H1 (cell line): ENCODE measurements around the gene SLC44A5. TPM values are rescaled to one million over a fixed set of nuclear protein-coding genes. Genes with fewer than 3 reads are reported as not detected.
"Not testable (repeated sequence)": the region's sequence is repeated elsewhere in the genome, so short reads cannot be mapped to it uniquely, and the experiment has no call there.

Experiments
- CTCF ChIA-PET: fragments of 300-600 bp; sonication (Branson Sonifier 250); formaldehyde crosslinking; loops from one replicate; lab custom pipeline; 2021; ENCODE audit not compliant: partially characterized antibody; lab: Charles Lee
- POLR2A ChIA-PET: fragments of 300-600 bp; sonication (Branson Sonifier 250); formaldehyde crosslinking; loops from one replicate; lab custom pipeline; 2021; ENCODE audit warnings: inconsistent platforms; ENCODE audit not compliant: partially characterized antibody; lab: Charles Lee
- DNase-seq, 2 experiments: peaks; one replicate each; pipeline versions ENCODE4 v3.0.0 to v3.0.0-alpha.2; 2010 to 2022; ENCODE audit warnings: low spot score in 2 of 2, low read depth in 1 of 2, mixed read lengths in 1 of 2
- FAIRE-seq: peaks from 2 replicates; lab custom pipeline; 2011; peaks lifted over from hg19 to GRCh38; lab: Jason Lieb, UNC
- H2AFZ ChIP-seq: 2 replicates; pipeline ENCODE4 v1.8.1; 2012; ENCODE audit warnings: low read length, inconsistent platforms
- H2AK5ac ChIP-seq: 2 replicates; pipeline ENCODE4 v1.6.1; 2013; ENCODE audit warnings: low read depth, low read length
- H2BK120ac ChIP-seq: replicated peaks from 2 replicates; pipeline ENCODE3; 2013; ENCODE audit warnings: low read depth, low read length, inconsistent platforms
- H2BK12ac ChIP-seq: 2 replicates; pipeline ENCODE4 v1.6.1; 2013; ENCODE audit warnings: low read depth, low read length
- H2BK15ac ChIP-seq: 2 replicates; pipeline ENCODE4 v1.6.1; 2013; ENCODE audit warnings: low read length
- H2BK20ac ChIP-seq: 2 replicates; pipeline ENCODE4 v1.6.1; 2013; ENCODE audit warnings: low read length
- H2BK5ac ChIP-seq: 2 replicates; pipeline ENCODE4 v1.6.1; 2013; ENCODE audit warnings: low read depth, low read length
- H3K14ac ChIP-seq: 2 replicates; pipeline ENCODE4 v1.6.1; 2013; ENCODE audit warnings: inconsistent platforms; ENCODE audit not compliant: insufficient read length
- H3K18ac ChIP-seq: 2 replicates; pipeline ENCODE4 v1.6.1; 2013; ENCODE audit warnings: low read length; ENCODE audit errors: extremely low read depth
- H3K23ac ChIP-seq: 2 replicates; pipeline ENCODE4 v1.6.1; 2013; ENCODE audit warnings: inconsistent platforms; ENCODE audit not compliant: insufficient read length
- H3K23me2 ChIP-seq: 2 replicates; pipeline ENCODE4 v1.6.1; 2013; ENCODE audit warnings: low read depth, low read length
- H3K27ac ChIP-seq: 2 replicates; pipeline ENCODE4 v1.6.1; 2011; ENCODE audit warnings: low read depth, low read length, inconsistent platforms
- H3K27me3 ChIP-seq, 4 experiments: replicated peaks in 1 of 4; 1 replicate in 1 of 4; 2 replicates in 3 of 4; pipeline versions ENCODE4 v1.6.1 to v1.8.1; 2011 to 2013; ENCODE audit warnings: low read length in 3 of 4, mild to moderate bottlenecking in 3 of 4, inconsistent platforms in 2 of 4, mixed read lengths in 2 of 4, moderate library complexity in 1 of 4; ENCODE audit not compliant: control insufficient read depth in 3 of 4, insufficient read depth in 3 of 4; ENCODE audit errors: extremely low read depth in 1 of 4
- H3K36me3 ChIP-seq, 4 experiments: 2 replicates each; pipeline versions ENCODE4 v1.6.1 to v1.8.1; 2011 to 2013; ENCODE audit warnings: mild to moderate bottlenecking in 4 of 4, low read length in 3 of 4, moderate library complexity in 2 of 4, control low read depth in 1 of 4, inconsistent platforms in 1 of 4; ENCODE audit not compliant: insufficient read depth in 4 of 4, control insufficient read depth in 2 of 4
- H3K4ac ChIP-seq: replicated peaks from 2 replicates; pipeline ENCODE3; 2013; ENCODE audit warnings: low read length, low read depth, mixed read lengths, inconsistent platforms; ENCODE audit not compliant: insufficient read length
- H3K4me1 ChIP-seq, 4 experiments: replicated peaks in 1 of 4; 1 replicate in 1 of 4; 2 replicates in 3 of 4; pipeline versions ENCODE4 v1.6.1 to v1.8.1; 2011 to 2013; ENCODE audit warnings: low read length in 3 of 4, inconsistent platforms in 2 of 4, mixed read lengths in 1 of 4; ENCODE audit not compliant: insufficient read depth in 4 of 4, control insufficient read depth in 3 of 4
- H3K4me2 ChIP-seq, 2 experiments: 2 replicates each; pipeline versions ENCODE4 v1.6.1 to v1.8.1; 2011 to 2013; ENCODE audit warnings: low read depth in 2 of 2, low read length in 2 of 2, control low read depth in 1 of 2, inconsistent platforms in 1 of 2, mild to moderate bottlenecking in 1 of 2; ENCODE audit not compliant: insufficient read depth in 1 of 2
- H3K4me3 ChIP-seq, 4 experiments: fragments of 200-600, 300-600 bp in 1 of 4; sonication (generic), shearing (Covaris generic), sonication (Bioruptor Twin) in 1 of 4; 2 replicates each; pipeline versions ENCODE4 v1.5.1 to v1.8.1; 2011 to 2016; ENCODE audit warnings: low read length in 4 of 4, low read depth in 3 of 4, control low read depth in 2 of 4, inconsistent platforms in 2 of 4, mild to moderate bottlenecking in 2 of 4, mixed read lengths in 1 of 4, moderate library complexity in 1 of 4; ENCODE audit not compliant: insufficient read depth in 2 of 4; ENCODE audit errors: extremely low read depth in 1 of 4
- H3K56ac ChIP-seq: replicated peaks from 2 replicates; pipeline ENCODE3; 2013; ENCODE audit warnings: low read depth, mild to moderate bottlenecking, mixed read lengths, low read length, inconsistent platforms; ENCODE audit not compliant: insufficient read length
- H3K79me1 ChIP-seq: 2 replicates; pipeline ENCODE4 v1.6.1; 2013; ENCODE audit warnings: low read depth, low read length, control low read depth
- H3K79me2 ChIP-seq, 2 experiments: 2 replicates each; pipeline versions ENCODE4 v1.6.1 to v1.8.1; 2012 to 2013; ENCODE audit warnings: low read length in 2 of 2, mild to moderate bottlenecking in 2 of 2, inconsistent platforms in 1 of 2; ENCODE audit not compliant: insufficient read depth in 2 of 2, control insufficient read depth in 1 of 2
- H3K9ac ChIP-seq, 4 experiments: replicated peaks in 1 of 4; 1 replicate in 1 of 4; 2 replicates in 3 of 4; pipeline versions ENCODE4 v1.6.1 to v1.8.1; 2011 to 2013; ENCODE audit warnings: low read depth in 3 of 4, low read length in 3 of 4, control low read depth in 2 of 4, mild to moderate bottlenecking in 2 of 4, moderate library complexity in 2 of 4, inconsistent platforms in 1 of 4; ENCODE audit errors: extremely low read depth in 1 of 4
- H3K9me3 ChIP-seq, 2 experiments: 2 replicates each; pipeline versions ENCODE4 v1.6.1 to v1.8.1; 2012 to 2013; ENCODE audit warnings: mild to moderate bottlenecking in 2 of 2, moderate library complexity in 2 of 2, control low read depth in 1 of 2, inconsistent platforms in 1 of 2, low read depth in 1 of 2, low read length in 1 of 2, mixed read lengths in 1 of 2; ENCODE audit not compliant: insufficient read depth in 2 of 2
- H4K20me1 ChIP-seq, 2 experiments: replicated peaks in 1 of 2; 2 replicates each; pipeline versions ENCODE3 to v1.8.1; 2011 to 2013; ENCODE audit warnings: inconsistent platforms in 2 of 2, low read length in 2 of 2, mild to moderate bottlenecking in 1 of 2; ENCODE audit not compliant: insufficient read depth in 2 of 2, control insufficient read depth in 1 of 2
- H4K5ac ChIP-seq: 2 replicates; pipeline ENCODE4 v1.6.1; 2013; ENCODE audit warnings: low read length, low read depth, mixed read lengths, inconsistent platforms; ENCODE audit not compliant: insufficient read length
- H4K8ac ChIP-seq: 2 replicates; pipeline ENCODE4 v1.8.0; 2013; ENCODE audit warnings: mild to moderate bottlenecking, moderate library complexity, low read length, inconsistent platforms; ENCODE audit not compliant: insufficient read depth; ENCODE audit errors: extremely low read depth
- H4K91ac ChIP-seq: replicated peaks from 2 replicates; pipeline ENCODE3; 2013; ENCODE audit warnings: low read length, mixed read lengths, inconsistent platforms; ENCODE audit not compliant: insufficient read length
- JUN ChIP-seq: IDR thresholded peaks from 2 replicates; pipeline ENCODE4 v1.6.1; 2011; ENCODE audit warnings: low read depth, mild to moderate bottlenecking, improper control_type of control experiment, low read length
- SUZ12 ChIP-seq: fragments of 200-600 bp; sonication (generic); IDR thresholded peaks from 2 replicates; pipeline ENCODE4 v1.6.1; 2012; ENCODE audit warnings: mild to moderate bottlenecking, inconsistent platforms, low read length, moderate library complexity, mixed read lengths
- WGBS, 2 experiments: shearing (Covaris generic) in 1 of 2; methylation state at CpG; one replicate each; pipeline versions ENCODE4 v1.1.6 to v1.1.7; 2013 to 2015; ENCODE audit warnings: low lambda C conversion rate in 2 of 2, mixed read lengths in 2 of 2, inconsistent platforms in 1 of 2, low coverage in 1 of 2, missing lambda C conversion rate in 1 of 2; ENCODE audit not compliant: insufficient replicate concordance in 2 of 2, insufficient coverage in 1 of 2, insufficient read length in 1 of 2; ENCODE audit errors: extremely low coverage in 1 of 2, missing lambda C conversion rate in 1 of 2; 5-methylcytosine and 5-hydroxymethylcytosine counted together
- polyA plus RNA-seq, 7 experiments: library from polyadenylated mRNA; depleted of rRNA in 3 of 7; stranded (reverse) in 5 of 7; unstranded in 2 of 7; fragments of >200 nt in 5 of 7; fragments of 200-250 nt in 2 of 7; gene quantifications; 1 replicate in 5 of 7; 2 replicates in 1 of 7; 4 replicates in 1 of 7; pipeline versions ENCODE4 v1.2.1 to v1.2.3, GENCODE V29; 2011 to 2013; ENCODE audit warnings: missing spikeins in 2 of 7, mixed read lengths in 2 of 7
- total RNA-seq: library from RNA; stranded (reverse); fragmentation: NEBNext Ultra II Directional; extraction: Animal tissue kit (Norgen Biotek cat#: 25700); gene quantifications from 2 replicates; pipeline ENCODE4 v1.2.1, GENCODE V29; 2021

SLC44A5 gene
- total and polyA plus RNA-seq, 2 of the 8 experiments (the other 6 are each of a cell fraction or from before 2014, with no cell fraction given): 1.8 to 3.3 TPM

- TF ChIP-seq JUN: no peak
- no peak for TF ChIP-seq SUZ12
These were observed 346.8 kb downstream of the SLC44A5 start (continued) for GRCh38 chr1:75264112-75264511.

GRCh38 chr1:75263616-75264015 is 347.3 kb downstream of the SLC44A5 start:
- H3K4me1 ChIP-seq, H3K27ac ChIP-seq, H3K4me2 ChIP-seq, H2BK20ac ChIP-seq, H3K23me2 ChIP-seq, H2BK15ac ChIP-seq, FAIRE-seq, H4K5ac ChIP-seq, CTCF ChIA-PET, H3K18ac ChIP-seq, H4K91ac ChIP-seq, H3K23ac ChIP-seq, POLR2A ChIA-PET, H3K9ac ChIP-seq, H2BK12ac ChIP-seq, H2BK120ac ChIP-seq, H2AFZ ChIP-seq, H3K36me3 ChIP-seq, H3K4ac ChIP-seq, H2BK5ac ChIP-seq, H3K9me3 ChIP-seq, H3K56ac ChIP-seq, H4K8ac ChIP-seq, H4K20me1 ChIP-seq, H3K79me2 ChIP-seq, H3K79me1 ChIP-seq, H3K4me3 ChIP-seq, H2AK5ac ChIP-seq, H3K27me3 ChIP-seq, DNase-seq, H3K14ac ChIP-seq: not testable (repeated sequence)
- WGBS, 2 experiments: 93% methylated on average over 2 of the region's 2 CpGs; no CpG with 5 or more reads in 1 of the 2 experiments
